GM21786 (cell line): Measurements from ENCODE around the gene RDH16.
"Not testable (repeated sequence)": the region's sequence is repeated elsewhere in the genome, so short reads cannot be mapped to it uniquely, and the experiment has no call there.

Source experiments
- ATAC-seq: cut with Tn5 transposase; IDR thresholded peaks from one replicate; pipeline ENCODE4 v1.9.1; 2021; ENCODE audit not compliant: unreplicated experiment

Gene RDH16

GRCh38 chr12:56954958-56955355 lies 2.5 kb downstream of the RDH16 start:
- no peak for ATAC-seq

- ATAC-seq = no peak
These were observed 3.1 kb downstream of the RDH16 start for GRCh38 chr12:56954057-56954957.

- ATAC-seq = no peak
These were observed 4.1 kb downstream of the RDH16 start for GRCh38 chr12:56953314-56953713.

GRCh38 chr12:56951582-56952339 lies 5.6 kb downstream of the RDH16 start:
- ATAC-seq = no peak

- no peak for ATAC-seq
These were observed 8.5 kb downstream of the RDH16 start for GRCh38 chr12:56948881-56949280.

GRCh38 chr12:56948457-56948777 lies 9.0 kb downstream of the RDH16 start:
- no peak for ATAC-seq

- no peak for ATAC-seq
These were observed 9.6 kb downstream of the RDH16 start for GRCh38 chr12:56947633-56948456.

- no peak for ATAC-seq
These were observed 13.5 kb downstream of the RDH16 start for GRCh38 chr12:56943878-56944277.

- ATAC-seq = not testable (repeated sequence)
These were observed 14.0 kb downstream of the RDH16 start for GRCh38 chr12:56943374-56943773.

GRCh38 chr12:56941299-56942017 lies 15.9 kb downstream of the RDH16 start:
- ATAC-seq = peak; percentile 65

- not testable (repeated sequence) for ATAC-seq
These were observed 16.5 kb downstream of the RDH16 start for GRCh38 chr12:56940942-56941298.

- ATAC-seq = no peak
These were observed 21.7 kb downstream of the RDH16 start for GRCh38 chr12:56935752-56936151.

- ATAC-seq = no peak
These were observed 22.3 kb downstream of the RDH16 start for GRCh38 chr12:56935157-56935556.

GRCh38 chr12:56933826-56934625 lies 23.4 kb downstream of the RDH16 start, which contains the start of gene SDR9C7:
TSS of gene SDR9C7 (minus strand) at chr12:56934408. CDS start at chr12:56934261, 147 bp downstream.
- no peak for ATAC-seq

- ATAC-seq = no peak
These were observed 24.5 kb downstream of the RDH16 start for GRCh38 chr12:56932867-56933266.

GRCh38 chr12:56932146-56932545 lies 25.3 kb downstream of the RDH16 start:
- no peak for ATAC-seq

- no peak for ATAC-seq
These were observed 25.9 kb downstream of the RDH16 start for GRCh38 chr12:56931474-56931978.

GRCh38 chr12:56930241-56930640 lies 27.2 kb downstream of the RDH16 start:
- no peak for ATAC-seq

- no peak for ATAC-seq
These were observed 27.6 kb downstream of the RDH16 start for GRCh38 chr12:56929780-56930179.

- no peak for ATAC-seq
These were observed 29.1 kb downstream of the RDH16 start for GRCh38 chr12:56928262-56928661.
